ENCODE results near the gene MTCL3.

Gene MTCL3

GRCh38 chr6:127460465-127460864, 58.7 kb downstream of the MTCL3 start:
- H3K4me3 ChIP-seq (ENCODE audit: control insufficient read depth in 2 of 3, extremely low read depth in 1 of 3, insufficient read depth in 2 of 3, low read depth in 1 of 3, low read length in 3 of 3) = no peak overlapping the region
- no peaks in the 10 kb centered on the region for H3K9me1 ChIP-seq (ENCODE audit: control insufficient read depth, extremely low read depth, insufficient read depth, low read length)
- no peaks in the 10 kb centered on the region for H3K79me2 ChIP-seq (ENCODE audit: control insufficient read depth, insufficient read depth, low read length)
- H3K9ac ChIP-seq (ENCODE audit: control insufficient read depth, extremely low read depth, insufficient read depth, low read length) = no peak overlapping the region
- no peak overlapping the region for H3K4me2 ChIP-seq (ENCODE audit: control insufficient read depth, extremely low read depth, insufficient read depth, low read depth, low read length)
- no peaks in the 10 kb centered on the region for H3K36me3 ChIP-seq (ENCODE audit: control insufficient read depth in 2 of 2, extremely low read depth in 1 of 2, insufficient read depth in 2 of 2, low read length in 2 of 2)
- FAIRE-seq (no peak), DNase-seq (ENCODE audit: low read depth, low spot score) (no peak)
- dilution Hi-C loops (cut with MboI; ENCODE audit: extremely low pct_ligation_motif_present, low sequenced_read_pairs) = no loop called here
- H2AFZ ChIP-seq (ENCODE audit: control insufficient read depth, low read length) = no peak overlapping the region
- H4K20me1 ChIP-seq (ENCODE audit: control insufficient read depth, extremely low read depth, insufficient read depth, low read length) = no peaks in the 10 kb centered on the region
- TF ChIP-seq CTCF (optimal IDR thresholded peaks at IDR 0.05 in 1 of 3, IDR thresholded peaks at IDR 0.05 in 1 of 3, conservative IDR thresholded peaks at IDR 0.05 in 1 of 3; ENCODE audit: extremely low read depth in 1 of 3, insufficient read depth in 2 of 3, low read length in 3 of 3) = no peak
- no peak for TF ChIP-seq EZH2 (IDR thresholded peaks at IDR 0.05; ENCODE audit: low read length)
- H3K9me3 ChIP-seq (ENCODE audit: control insufficient read depth, low read depth, low read length) = no peaks in the 10 kb centered on the region
- H3K27ac ChIP-seq (ENCODE audit: control insufficient read depth, insufficient read depth, low read length) = no peak overlapping the region
- H3K4me1 ChIP-seq (ENCODE audit: control insufficient read depth, extremely low read depth, insufficient read depth, low read length) = no peaks in the 10 kb centered on the region
- H3K27me3 ChIP-seq (ENCODE audit: control insufficient read depth, extremely low read depth, insufficient read depth, low read length) = no peaks in the 10 kb centered on the region

- Histone ChIP-seq H3K9me3 (ENCODE audit: control insufficient read depth, low read depth, low read length) (no peaks in the 10 kb centered on the region), H3K4me2 (ENCODE audit: control insufficient read depth, extremely low read depth, insufficient read depth, low read depth, low read length) (no peak within 1 kb of the TSS), H3K9ac (ENCODE audit: control insufficient read depth, extremely low read depth, insufficient read depth, low read length) (no peak within 1 kb of the TSS), H3K4me3 (ENCODE audit: control insufficient read depth in 2 of 3, extremely low read depth in 1 of 3, insufficient read depth in 2 of 3, low read depth in 1 of 3, low read length in 3 of 3) (no peak within 1 kb of the TSS), H3K4me1 (ENCODE audit: control insufficient read depth, extremely low read depth, insufficient read depth, low read length) (no peaks in the 10 kb centered on the region), H3K9me1 (ENCODE audit: control insufficient read depth, extremely low read depth, insufficient read depth, low read length) (no peaks in the 10 kb centered on the region), H4K20me1 (ENCODE audit: control insufficient read depth, extremely low read depth, insufficient read depth, low read length) (no peaks in the 10 kb centered on the region), H2AFZ (ENCODE audit: control insufficient read depth, low read length) (no peak within 1 kb of the TSS), H3K27ac (ENCODE audit: control insufficient read depth, insufficient read depth, low read length) (no peak within 1 kb of the TSS), H3K79me2 (ENCODE audit: control insufficient read depth, insufficient read depth, low read length) (no peaks in the 10 kb centered on the region), H3K36me3 (ENCODE audit: control insufficient read depth in 2 of 2, extremely low read depth in 1 of 2, insufficient read depth in 2 of 2, low read length in 2 of 2) (no peaks in the 10 kb centered on the region), H3K27me3 (ENCODE audit: control insufficient read depth, extremely low read depth, insufficient read depth, low read length) (no peaks in the 10 kb centered on the region)
- dilution Hi-C loops (cut with MboI; ENCODE audit: extremely low pct_ligation_motif_present, low sequenced_read_pairs) = no loop called here
- DNase-seq (ENCODE audit: low read depth, low spot score) = no peak
- no peak for FAIRE-seq
- TF ChIP-seq CTCF (optimal IDR thresholded peaks at IDR 0.05 in 1 of 3, IDR thresholded peaks at IDR 0.05 in 1 of 3, conservative IDR thresholded peaks at IDR 0.05 in 1 of 3; ENCODE audit: extremely low read depth in 1 of 3, insufficient read depth in 2 of 3, low read length in 3 of 3) = no peak
- TF ChIP-seq EZH2 (IDR thresholded peaks at IDR 0.05; ENCODE audit: low read length) = no peak
Observed at GRCh38 chr6:127459231-127459641, 59.9 kb downstream of the MTCL3 start, which contains the start of gene KIAA0408. KIAA0408 (minus strand) TSS chr6:127459389; CDS start chr6:127453981, 5,408 bp downstream.

Measured in keratinocyte (primary cell).